Measurements from ENCODE around the gene SHF. TPM values are rescaled to one million over a fixed set of nuclear protein-coding genes. Genes with fewer than 3 reads are reported as not detected.

Gene SHF
- total RNA-seq, 3 donors from 2014 or later, result 17.5 to 30.5 (median 19.2) TPM

DNA sequence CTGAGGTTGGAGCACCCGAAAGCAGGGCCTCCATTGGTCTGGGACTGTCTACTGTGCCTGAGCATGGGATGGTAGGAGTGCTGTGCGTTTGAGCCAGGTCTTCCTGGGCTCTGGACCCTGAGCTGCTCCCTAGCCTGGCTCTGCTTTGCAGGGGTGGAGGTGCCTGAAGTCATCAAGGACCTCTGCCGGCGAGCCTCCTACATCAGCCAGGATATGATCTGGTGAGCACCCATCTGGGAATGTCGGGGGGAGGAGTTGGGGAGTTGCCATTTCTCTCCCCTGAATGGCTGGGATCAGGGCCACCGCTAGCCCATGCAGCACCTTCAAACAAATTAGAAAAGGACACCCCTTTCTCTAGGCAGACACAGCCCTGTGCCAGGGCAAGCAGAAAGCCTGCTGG lies 37.3 kb downstream of the SHF start:
- Mint-ChIP-seq H3K4me1 (ENCODE audit: low read depth) (no peaks in the 10 kb centered on the region), H3K4me3 (no peak overlapping the region), H3K9me3 (no peaks in the 10 kb centered on the region), H3K27me3 (ENCODE audit: low read depth) (no peaks in the 10 kb centered on the region), H3K36me3 (ENCODE audit: insufficient read depth) (peaks cover 9% of the 10 kb centered on the region)
- DNase-seq (no peak), ATAC-seq (no peak)

DNA sequence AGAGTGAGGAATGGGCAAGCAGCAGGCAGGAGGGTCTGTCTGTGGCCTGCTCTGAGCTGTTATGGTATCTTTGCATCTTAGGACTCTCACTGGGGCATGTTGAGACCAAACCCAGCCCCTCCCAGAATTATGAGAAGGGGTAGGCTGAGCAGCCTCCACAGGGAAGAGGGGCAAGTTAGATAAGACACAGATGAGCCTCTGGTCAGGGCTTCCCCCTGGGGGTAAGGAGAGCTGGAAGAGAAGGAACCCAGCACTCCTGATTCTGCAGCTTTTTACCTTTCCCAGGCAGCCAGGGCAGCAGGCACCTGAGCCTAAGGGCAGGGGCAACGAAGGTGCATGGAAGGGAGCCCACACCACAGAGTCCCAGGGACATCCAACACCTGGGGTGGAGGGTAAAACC lies 38.7 kb downstream of the SHF start:
- H3K4me1 Mint-ChIP-seq (ENCODE audit: low read depth), result no peaks in the 10 kb centered on the region
- H3K4me3 Mint-ChIP-seq, result no peak overlapping the region
- ATAC-seq (no peak), DNase-seq (no peak)
- peaks cover 9% of the 10 kb centered on the region for H3K36me3 Mint-ChIP-seq (ENCODE audit: insufficient read depth)
- no peaks in the 10 kb centered on the region for H3K27me3 Mint-ChIP-seq (ENCODE audit: low read depth)
- no peaks in the 10 kb centered on the region for H3K9me3 Mint-ChIP-seq

DNA sequence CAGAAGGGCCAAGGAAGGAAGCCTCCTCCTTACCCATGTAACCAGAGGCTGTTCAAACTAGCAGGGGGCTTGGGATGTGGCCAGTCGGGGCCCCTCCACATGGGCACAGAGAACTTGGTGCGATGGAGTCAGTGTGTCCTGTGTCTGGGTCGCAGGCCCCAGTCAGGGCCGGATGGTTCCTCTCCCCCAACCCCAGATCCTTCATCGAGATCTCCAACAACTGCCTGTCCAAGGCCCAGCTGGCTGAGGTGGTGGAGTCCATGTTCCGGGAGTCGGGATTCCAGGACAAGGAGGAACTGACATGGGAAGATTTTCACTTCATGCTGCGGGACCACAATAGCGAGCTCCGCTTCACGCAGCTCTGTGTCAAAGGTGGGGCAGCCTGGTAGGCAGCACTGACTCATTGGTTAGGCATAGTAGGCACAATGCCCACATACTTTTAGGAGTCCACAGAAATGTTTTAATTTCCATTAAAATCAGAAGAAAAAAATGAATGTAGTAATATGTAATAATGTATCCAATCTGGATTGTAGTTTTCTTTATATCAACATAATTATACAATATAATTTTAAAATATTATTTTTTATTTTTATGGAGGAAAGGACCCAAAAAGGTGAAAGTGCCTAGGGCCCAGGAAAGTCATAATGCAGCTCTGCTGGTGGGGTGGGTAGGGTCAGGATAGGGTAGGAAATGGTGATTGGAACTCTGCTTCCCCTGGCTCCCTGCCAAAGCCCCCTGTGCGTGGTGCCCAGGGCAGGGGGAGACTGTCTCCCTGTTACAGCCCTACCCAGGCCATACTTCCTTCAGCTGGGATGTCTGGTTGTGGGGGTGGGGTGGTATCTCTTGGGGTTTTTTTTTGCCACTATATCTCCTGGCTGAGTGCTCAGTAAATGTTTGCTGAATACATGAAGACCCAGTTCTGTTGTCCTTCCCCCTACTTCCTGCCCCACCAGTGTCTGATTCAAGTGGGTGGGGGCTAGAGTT lies 39.4 kb downstream of the SHF start:
- ATAC-seq, result no peak
- no peak for DNase-seq
- Mint-ChIP-seq H3K9me3 (no peaks in the 10 kb centered on the region), H3K4me1 (ENCODE audit: low read depth) (no peaks in the 10 kb centered on the region), H3K4me3 (no peak overlapping the region), H3K27me3 (ENCODE audit: low read depth) (no peaks in the 10 kb centered on the region), H3K36me3 (ENCODE audit: insufficient read depth) (peaks cover 9% of the 10 kb centered on the region)

DNA sequence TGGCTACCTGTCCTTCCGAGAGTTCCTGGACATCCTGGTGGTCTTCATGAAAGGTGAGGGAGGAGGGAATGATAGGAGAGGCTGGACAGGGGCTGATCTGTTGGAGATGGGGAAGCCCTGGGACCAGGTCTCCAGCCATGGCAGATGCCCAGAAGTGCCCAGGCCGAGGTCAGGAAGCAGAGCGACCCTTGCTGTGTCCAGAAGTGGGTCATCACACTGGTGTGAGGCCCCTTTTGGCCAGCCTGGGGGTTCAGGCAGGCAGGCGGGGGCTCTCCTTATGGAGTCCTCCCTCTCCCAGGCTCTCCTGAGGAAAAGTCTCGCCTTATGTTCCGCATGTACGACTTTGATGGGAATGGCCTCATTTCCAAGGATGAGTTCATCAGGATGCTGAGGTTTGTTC lies 40.2 kb downstream of the SHF start:
- Mint-ChIP-seq H3K4me1 (ENCODE audit: low read depth) (no peaks in the 10 kb centered on the region), H3K9me3 (no peaks in the 10 kb centered on the region), H3K27me3 (ENCODE audit: low read depth) (no peaks in the 10 kb centered on the region), H3K36me3 (ENCODE audit: insufficient read depth) (peaks cover 8% of the 10 kb centered on the region), H3K4me3 (no peak overlapping the region)
- ATAC-seq, result no peak
- no peak for DNase-seq

- no peak for ATAC-seq
These were observed 41.4 kb downstream of the SHF start for GRCh38 chr15:45146405-45146804.

GRCh38 chr15:45144775-45145174 lies 43.0 kb downstream of the SHF start:
- ATAC-seq (no peak), DNase-seq (no peak)
- H3K9me3 Mint-ChIP-seq, result no peaks in the 10 kb centered on the region
- no peaks in the 10 kb centered on the region for H3K4me1 Mint-ChIP-seq (ENCODE audit: low read depth)
- H3K27me3 Mint-ChIP-seq (ENCODE audit: low read depth), result no peaks in the 10 kb centered on the region
- no peaks in the 10 kb centered on the region for H3K36me3 Mint-ChIP-seq (ENCODE audit: insufficient read depth)
- no peak overlapping the region for H3K4me3 Mint-ChIP-seq

More at GRCh38 chr15:45146405-45146804, 41.4 kb downstream of the SHF start:
- Mint-ChIP-seq H3K9me3 (no peaks in the 10 kb centered on the region), H3K4me3 (no peak overlapping the region), H3K36me3 (ENCODE audit: insufficient read depth) (peaks cover 3% of the 10 kb centered on the region), H3K27me3 (ENCODE audit: low read depth) (no peaks in the 10 kb centered on the region), H3K4me1 (ENCODE audit: low read depth) (no peaks in the 10 kb centered on the region)
- no peak for DNase-seq

DNA sequence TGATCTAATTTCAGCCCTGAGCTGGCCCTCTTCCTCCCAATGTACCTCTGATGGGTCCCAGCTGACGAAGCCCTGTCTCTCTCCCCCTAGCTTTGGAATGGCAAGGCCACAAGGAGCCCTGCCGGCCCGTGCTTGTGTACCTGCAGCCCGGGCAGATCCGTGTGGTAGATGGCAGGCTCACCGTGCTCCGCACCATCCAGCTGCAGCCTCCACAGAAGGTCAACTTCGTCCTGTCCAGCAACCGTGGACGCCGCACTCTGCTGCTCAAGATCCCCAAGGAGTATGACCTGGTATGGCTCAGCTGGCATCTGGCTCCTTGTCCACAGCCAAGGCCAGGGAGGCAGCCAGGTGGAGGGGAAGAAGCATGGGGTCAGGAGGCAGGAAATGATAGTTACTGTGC lies 43.8 kb downstream of the SHF start:
- Mint-ChIP-seq H3K27me3 (ENCODE audit: low read depth) (no peaks in the 10 kb centered on the region), H3K4me3 (no peak overlapping the region)

DNA sequence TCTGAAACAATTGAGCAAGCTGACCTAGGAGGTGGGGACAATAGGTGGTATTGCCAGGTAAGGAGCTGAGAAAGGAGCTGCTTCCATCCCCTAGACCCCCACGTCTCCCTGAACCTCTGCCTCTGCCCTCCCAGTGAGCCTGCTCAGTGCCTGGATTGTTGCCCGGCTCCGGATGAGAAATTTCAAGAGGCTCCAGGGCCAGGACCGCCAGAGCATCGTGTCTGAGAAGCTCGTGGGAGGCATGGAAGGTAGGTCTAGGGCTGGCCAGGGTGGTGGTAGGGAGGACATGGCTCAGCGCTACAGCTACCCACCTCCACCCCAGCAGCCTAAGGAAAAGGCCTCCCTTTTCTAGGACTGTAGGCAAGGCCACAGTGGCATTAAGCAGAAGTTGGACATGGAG lies 44.7 kb downstream of the SHF start:
- ATAC-seq (no peak), DNase-seq (no peak)
- H3K4me1 Mint-ChIP-seq (ENCODE audit: low read depth), result no peaks in the 10 kb centered on the region
- no peak overlapping the region for H3K4me3 Mint-ChIP-seq
- no peaks in the 10 kb centered on the region for H3K27me3 Mint-ChIP-seq (ENCODE audit: low read depth)
- H3K9me3 Mint-ChIP-seq, result no peaks in the 10 kb centered on the region
- H3K36me3 Mint-ChIP-seq (ENCODE audit: insufficient read depth), result no peaks in the 10 kb centered on the region

More for the DNA sequence above, 43.8 kb downstream of the SHF start:
- DNase-seq (no peak), ATAC-seq (no peak)
- Mint-ChIP-seq H3K36me3 (ENCODE audit: insufficient read depth) (no peaks in the 10 kb centered on the region), H3K9me3 (no peaks in the 10 kb centered on the region), H3K4me1 (ENCODE audit: low read depth) (no peaks in the 10 kb centered on the region)

- Mint-ChIP-seq H3K27me3 (ENCODE audit: low read depth) (peaks cover 5% of the 10 kb centered on the region), H3K4me3 (no peak overlapping the region), H3K4me1 (ENCODE audit: low read depth) (peaks cover 2% of the 10 kb centered on the region), H3K36me3 (ENCODE audit: insufficient read depth) (no peaks in the 10 kb centered on the region), H3K9me3 (no peaks in the 10 kb centered on the region)
- ATAC-seq (no peak), DNase-seq (no peak)
These were observed 46.4 kb downstream of the SHF start for GRCh38 chr15:45141386-45141785.

- no peak overlapping the region for H3K4me3 Mint-ChIP-seq
- peaks cover 10% of the 10 kb centered on the region for H3K27me3 Mint-ChIP-seq (ENCODE audit: low read depth)
- peaks cover 5% of the 10 kb centered on the region for H3K4me1 Mint-ChIP-seq (ENCODE audit: low read depth)
- H3K36me3 Mint-ChIP-seq (ENCODE audit: insufficient read depth), result no peaks in the 10 kb centered on the region
- no peaks in the 10 kb centered on the region for H3K9me3 Mint-ChIP-seq
- no peak for ATAC-seq
- no peak for DNase-seq
These were observed 47.1 kb downstream of the SHF start for GRCh38 chr15:45140557-45141250.

GRCh38 chr15:45139770-45140169 lies 48.0 kb downstream of the SHF start:
- Mint-ChIP-seq H3K36me3 (ENCODE audit: insufficient read depth) (no peaks in the 10 kb centered on the region), H3K9me3 (no peaks in the 10 kb centered on the region), H3K27me3 (ENCODE audit: low read depth) (peaks cover 12% of the 10 kb centered on the region), H3K4me1 (ENCODE audit: low read depth) (peaks cover 8% of the 10 kb centered on the region), H3K4me3 (no peak overlapping the region)
- DNase-seq (no peak), ATAC-seq (no peak)

- H3K36me3 Mint-ChIP-seq (ENCODE audit: insufficient read depth), result no peaks in the 10 kb centered on the region
- peaks cover 19% of the 10 kb centered on the region for H3K27me3 Mint-ChIP-seq (ENCODE audit: low read depth)
- DNase-seq, result no peak
- no peak overlapping the region for H3K4me3 Mint-ChIP-seq
- H3K9me3 Mint-ChIP-seq, result no peaks in the 10 kb centered on the region
- no peak for ATAC-seq
- H3K4me1 Mint-ChIP-seq (ENCODE audit: low read depth), result peaks cover 11% of the 10 kb centered on the region
These were observed 48.7 kb downstream of the SHF start for GRCh38 chr15:45138814-45139765.

DNA sequence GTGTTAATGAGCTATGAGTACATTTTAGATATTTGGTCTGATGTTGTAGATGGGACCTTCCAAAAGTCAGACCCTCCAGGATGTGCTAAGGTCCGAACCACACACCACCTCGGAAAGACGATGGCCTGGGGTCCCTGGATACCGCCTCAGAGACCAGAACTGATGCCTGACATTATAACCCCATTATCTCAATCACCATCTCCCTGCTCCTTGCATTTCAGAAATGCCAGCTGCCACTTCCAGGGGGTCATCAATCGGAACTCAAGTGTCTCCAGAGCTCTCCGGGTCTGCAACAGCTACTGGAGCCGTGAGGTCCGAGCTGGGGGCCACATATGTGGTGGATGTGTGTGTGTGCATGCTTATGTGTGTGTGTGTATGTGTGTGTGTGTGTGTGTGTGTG lies 50.1 kb downstream of the SHF start:
- Mint-ChIP-seq H3K27me3 (ENCODE audit: low read depth) (peaks cover 33% of the 10 kb centered on the region), H3K9me3 (no peaks in the 10 kb centered on the region), H3K4me1 (ENCODE audit: low read depth) (peaks cover 11% of the 10 kb centered on the region), H3K4me3 (no peak overlapping the region), H3K36me3 (ENCODE audit: insufficient read depth) (no peaks in the 10 kb centered on the region)
- ATAC-seq, result no peak
- no peak for DNase-seq

- peaks cover 11% of the 10 kb centered on the region for H3K4me1 Mint-ChIP-seq (ENCODE audit: low read depth)
- H3K27me3 Mint-ChIP-seq (ENCODE audit: low read depth), result peaks cover 35% of the 10 kb centered on the region
- DNase-seq (no peak), ATAC-seq (no peak)
- no peaks in the 10 kb centered on the region for H3K36me3 Mint-ChIP-seq (ENCODE audit: insufficient read depth)
- H3K9me3 Mint-ChIP-seq, result no peaks in the 10 kb centered on the region
- peak overlapping the region; percentile 55 for H3K4me3 Mint-ChIP-seq
These were observed 51.4 kb downstream of the SHF start for GRCh38 chr15:45136378-45136764.
